Measurements from ENCODE around the gene MGME1. TPM values are rescaled to one million over a fixed set of nuclear protein-coding genes. Genes with fewer than 3 reads are reported as not detected.

The MGME1 gene
- total RNA-seq, 1 donor from 2014 or later, result 20.3 TPM

GRCh38 chr20:17995967-17996819 is 27.4 kb downstream of the MGME1 start:
- Mint-ChIP-seq H3K27ac (no peak overlapping the region), H3K36me3 (ENCODE audit: insufficient read depth) (no peaks in the 10 kb centered on the region), H3K4me3 (ENCODE audit: low read depth) (no peak overlapping the region), H3K27me3 (peaks cover 10% of the 10 kb centered on the region), H3K4me1 (ENCODE audit: low read depth) (peaks cover 5% of the 10 kb centered on the region), H3K9me3 (ENCODE audit: low read depth) (no peaks in the 10 kb centered on the region)
- TF ChIP-seq CTCF (IDR thresholded peaks at IDR 0.05; ENCODE audit: unreplicated experiment), result peak; percentile 85
- DNase-seq (ENCODE audit: low spot score, unreplicated experiment), result no peak

GRCh38 chr20:17998446-17998845 is 29.6 kb downstream of the MGME1 start:
- Mint-ChIP-seq H3K4me1 (ENCODE audit: low read depth) (peaks cover 7% of the 10 kb centered on the region), H3K27ac (no peak overlapping the region), H3K27me3 (peaks cover 10% of the 10 kb centered on the region), H3K9me3 (ENCODE audit: low read depth) (no peaks in the 10 kb centered on the region), H3K36me3 (ENCODE audit: insufficient read depth) (no peaks in the 10 kb centered on the region), H3K4me3 (ENCODE audit: low read depth) (no peak overlapping the region)
- DNase-seq (ENCODE audit: low spot score, unreplicated experiment), result no peak
- TF ChIP-seq CTCF (IDR thresholded peaks at IDR 0.05; ENCODE audit: unreplicated experiment), result no peak

GRCh38 chr20:17999566-17999965 is 30.7 kb downstream of the MGME1 start:
- no peak overlapping the region for H3K4me3 Mint-ChIP-seq (ENCODE audit: low read depth)
- peaks cover 10% of the 10 kb centered on the region for H3K27me3 Mint-ChIP-seq
- no peaks in the 10 kb centered on the region for H3K9me3 Mint-ChIP-seq (ENCODE audit: low read depth)
- DNase-seq (ENCODE audit: low spot score, unreplicated experiment), result no peak
- no peak for TF ChIP-seq CTCF (IDR thresholded peaks at IDR 0.05; ENCODE audit: unreplicated experiment)
- H3K4me1 Mint-ChIP-seq (ENCODE audit: low read depth), result peaks cover 18% of the 10 kb centered on the region
- H3K36me3 Mint-ChIP-seq (ENCODE audit: insufficient read depth), result no peaks in the 10 kb centered on the region
- peak overlapping the region; percentile 50 for H3K27ac Mint-ChIP-seq

DNA sequence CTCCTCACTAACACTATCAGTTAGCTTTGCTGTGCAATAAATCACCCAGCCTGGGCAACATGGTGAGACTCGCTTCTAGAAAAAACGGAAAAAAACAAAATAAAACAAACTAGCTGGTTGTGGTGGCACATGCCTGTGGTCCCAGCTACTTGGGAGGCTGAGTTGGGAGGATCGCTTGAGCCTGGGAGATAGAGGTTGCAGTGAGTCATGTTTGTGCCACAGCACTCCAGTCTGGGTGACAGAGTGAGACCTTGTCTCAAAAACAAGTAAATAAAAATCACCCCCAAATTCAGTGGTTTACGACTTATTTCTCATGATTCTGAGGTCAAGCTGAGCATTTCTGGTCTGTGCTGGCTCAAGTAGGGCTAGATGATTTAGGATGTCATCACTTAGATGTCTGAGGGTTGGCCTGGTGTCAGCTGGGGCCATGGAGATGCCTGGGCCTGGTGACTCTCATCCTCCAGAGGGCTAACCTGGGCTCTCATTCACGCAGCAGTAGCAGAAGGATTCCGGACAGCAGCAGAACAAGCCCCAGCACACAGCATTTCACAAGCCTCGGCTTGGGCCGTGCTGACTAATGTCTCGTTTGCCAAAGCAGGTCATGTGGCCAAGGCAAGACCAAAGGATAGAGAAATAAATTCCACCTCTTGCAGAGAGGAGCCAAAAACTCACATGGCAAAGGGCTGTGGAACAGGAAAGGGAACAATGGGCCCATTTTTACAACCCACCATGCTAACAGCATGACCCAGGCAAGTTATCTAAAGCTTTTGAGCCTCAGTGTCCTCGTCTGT is 32.5 kb downstream of the MGME1 start:
- no peak for DNase-seq (ENCODE audit: low spot score, unreplicated experiment)
- Mint-ChIP-seq H3K4me3 (ENCODE audit: low read depth) (no peak overlapping the region), H3K27ac (no peak overlapping the region), H3K4me1 (ENCODE audit: low read depth) (peaks cover 32% of the 10 kb centered on the region), H3K27me3 (peaks cover 6% of the 10 kb centered on the region), H3K36me3 (ENCODE audit: insufficient read depth) (no peaks in the 10 kb centered on the region), H3K9me3 (ENCODE audit: low read depth) (no peaks in the 10 kb centered on the region)
- TF ChIP-seq CTCF (IDR thresholded peaks at IDR 0.05; ENCODE audit: unreplicated experiment), result no peak

DNA sequence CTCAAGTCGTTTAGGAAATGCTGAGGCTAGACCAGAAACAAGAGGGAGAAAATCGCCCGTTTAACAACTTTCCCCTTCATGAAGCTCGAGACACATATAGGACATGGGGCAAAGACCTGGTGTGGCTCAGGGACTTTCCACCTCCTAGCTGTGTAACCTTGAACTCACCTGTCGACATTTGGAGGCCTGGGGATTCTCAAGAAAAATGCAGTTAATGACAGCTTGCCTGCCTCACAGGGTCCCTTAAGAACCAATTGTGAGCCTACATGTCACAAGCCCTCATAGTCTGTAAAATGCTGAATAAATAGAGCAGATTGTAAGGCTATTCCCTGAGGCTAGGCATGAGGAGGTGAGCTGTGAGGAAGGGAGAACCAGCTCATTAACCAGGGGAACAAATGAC is 35.1 kb downstream of the MGME1 start:
- no peak for DNase-seq (ENCODE audit: low spot score, unreplicated experiment)
- Mint-ChIP-seq H3K36me3 (ENCODE audit: insufficient read depth) (no peaks in the 10 kb centered on the region), H3K27ac (peak overlapping the region; percentile 76), H3K9me3 (ENCODE audit: low read depth) (no peaks in the 10 kb centered on the region), H3K27me3 (no peaks in the 10 kb centered on the region), H3K4me3 (ENCODE audit: low read depth) (no peak overlapping the region), H3K4me1 (ENCODE audit: low read depth) (peaks cover 44% of the 10 kb centered on the region)
- no peak for TF ChIP-seq CTCF (IDR thresholded peaks at IDR 0.05; ENCODE audit: unreplicated experiment)

Measured in progenitor cell of endocrine pancreas (in vitro differentiated cells).